ENCODE results near the gene SWAP70. TPM values are rescaled to one million over a fixed set of nuclear protein-coding genes. Genes with fewer than 3 reads are reported as not detected.

The SWAP70 gene
- total and polyA plus RNA-seq, 9 of the 15 experiments (the other 6 are each of a cell fraction or from before 2014, with no cell fraction given) = 1.7 to 4.9 (median 3.9) TPM

DNA sequence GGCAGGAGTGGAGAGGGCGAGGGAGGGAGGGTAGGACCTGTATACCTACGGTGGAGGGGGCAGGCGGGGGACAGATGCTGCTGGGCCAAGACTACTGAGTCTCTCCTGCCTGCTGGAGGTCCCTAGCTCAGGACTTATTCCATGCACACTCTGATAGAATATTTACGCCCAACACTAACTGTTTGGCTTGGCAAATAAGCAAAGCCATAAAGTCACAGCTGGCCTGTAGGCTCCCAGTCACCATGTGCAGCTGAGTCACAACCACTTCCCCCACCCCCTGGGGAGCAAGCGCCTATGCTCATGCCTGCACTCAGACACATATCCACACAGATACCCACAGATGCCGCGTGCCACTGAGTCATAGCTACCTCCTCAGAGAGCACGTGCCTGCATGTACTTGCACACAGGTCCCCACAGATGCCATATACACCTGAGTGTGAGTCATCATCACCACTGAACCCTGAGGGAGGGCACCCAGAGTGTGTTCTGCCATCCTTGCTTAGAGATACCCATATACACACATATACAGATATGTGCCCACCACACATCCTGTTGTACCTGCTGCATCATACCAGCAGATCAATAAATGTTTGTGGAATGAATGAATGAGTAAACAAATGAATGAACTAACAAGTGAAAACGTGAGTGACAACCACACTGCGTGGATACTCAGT, 95.8 kb downstream of the SWAP70 start:
- H3K27me3 ChIP-seq (ENCODE audit: control insufficient read depth in 2 of 2, insufficient read depth in 2 of 2, low read length in 2 of 2) = no peaks in the 10 kb centered on the region; a peak in 1 of 5 replicates
- no peaks in the 10 kb centered on the region for H3K9me3 ChIP-seq (replicated peaks; ENCODE audit: control insufficient read depth, insufficient read depth, low read depth, low read length)
- peak; percentile 89 for FAIRE-seq
- BruUV-seq (replicated peaks) = no TSS peak
- DNase-seq (ENCODE audit: extremely low read depth in 1 of 4, low spot score in 3 of 4) = peak; percentile 42 to 71 (median 57)
- H3K79me2 ChIP-seq (ENCODE audit: control insufficient read depth, insufficient read depth, low read length) = no peaks in the 10 kb centered on the region
- no peak overlapping the region for H3K4me3 ChIP-seq
- POLR2A ChIA-PET = interaction anchor here (0.8 to 1.2 kb wide), 3 partner anchors 307 to 551 kb away, joined by 3 to 4 read pairs (median 3); no protein-coding TSS in a partner anchor
- peak overlapping the region; percentile 97 for H3K4me2 ChIP-seq (ENCODE audit: insufficient read depth, low read length)
- H2AFZ ChIP-seq (ENCODE audit: low read depth, low read length) = peak overlapping the region; percentile 99; the same call in 1 of the 2 replicates
- H3K9me1 ChIP-seq (ENCODE audit: control insufficient read depth, insufficient read depth, low read length) = peaks cover 7% of the 10 kb centered on the region
- 0 out of 3 replicates have a peak, but pooled peaks have one; percentile 7 for ATAC-seq
- H3K27ac ChIP-seq (ENCODE audit: extremely low read depth, low read depth, low read length) = no peak overlapping the region; the same call in 2 of the 3 replicates
- H3K36me3 ChIP-seq (ENCODE audit: control insufficient read depth, insufficient read depth, low read length) = no peaks in the 10 kb centered on the region
- in situ Hi-C loops (cut with MboI) (loop anchor here (5.0 to 10.0 kb wide), 2 partner anchors 208 to 555 kb away; no protein-coding TSS in a partner anchor), intact Hi-C loops (cut with micrococcal nuclease) (loop anchor here (1.0 to 10.0 kb wide), 6 partner anchors 214 to 608 kb away; partner anchors contain the start of gene ADM)
- CTCF ChIA-PET (ENCODE audit: low intra/inter-chr PET ratio) = interaction anchor here (2.8 kb wide), 1 partner anchor 563 kb away, joined by 25 read pairs; no protein-coding TSS in a partner anchor
- no peaks in the 10 kb centered on the region; the same call in 1 of the 2 replicates for H4K20me1 ChIP-seq (replicated peaks; ENCODE audit: control insufficient read depth, insufficient read depth, low read length)
- H3K4me1 ChIP-seq (replicated peaks in 1 of 2; ENCODE audit: control insufficient read depth in 2 of 2, insufficient read depth in 2 of 2, low read length in 2 of 2) = peaks cover 22 to 23% of the 10 kb centered on the region in 2 experiments
- peak overlapping the region; percentile 87 to 97; a peak in 2 of 4 replicates for H3K9ac ChIP-seq (ENCODE audit: insufficient read depth in 1 of 2, low read depth in 2 of 2, low read length in 2 of 2)
- 46% methylated on average over 10 of the region's 10 CpGs for WGBS (ENCODE audit: insufficient coverage, low coverage, missing lambda C conversion rate)
- TF ChIP-seq GTF2F1 (IDR thresholded peaks at IDR 0.05; ENCODE audit: low read depth, low read length) (no peak), RAD21 (CRISPR knock-in tag; conservative IDR thresholded peaks at IDR 0.05 in 1 of 2, IDR thresholded peaks at IDR 0.05 in 1 of 2) (0 out of 4 replicates have a peak, but pooled peaks of 1 of the 2 experiments have one; percentile 5), ZNF695 (CRISPR knock-in tag; IDR thresholded peaks at IDR 0.05) (no peak), HMG20A (CRISPR knock-in tag; conservative IDR thresholded peaks at IDR 0.05) (no peak), MAFK (IDR thresholded peaks at IDR 0.05; ENCODE audit: low read length) (no peak), ZBTB17 (CRISPR knock-in tag; IDR thresholded peaks at IDR 0.05) (no peak), TAF9B (IDR thresholded peaks at IDR 0.05; ENCODE audit: partially characterized antibody) (peak; percentile 44), ARID1B (IDR thresholded peaks at IDR 0.05) (peak; percentile 44), ZNF24 (IDR thresholded peaks at IDR 0.05) (peak; percentile 34; the same call in 1 of the 2 replicates), JUNB (CRISPR knock-in tag; conservative IDR thresholded peaks at IDR 0.05) (peak; percentile 64; the same call in 1 of the 2 replicates)
- TF ChIP-seq, protein P1, sequence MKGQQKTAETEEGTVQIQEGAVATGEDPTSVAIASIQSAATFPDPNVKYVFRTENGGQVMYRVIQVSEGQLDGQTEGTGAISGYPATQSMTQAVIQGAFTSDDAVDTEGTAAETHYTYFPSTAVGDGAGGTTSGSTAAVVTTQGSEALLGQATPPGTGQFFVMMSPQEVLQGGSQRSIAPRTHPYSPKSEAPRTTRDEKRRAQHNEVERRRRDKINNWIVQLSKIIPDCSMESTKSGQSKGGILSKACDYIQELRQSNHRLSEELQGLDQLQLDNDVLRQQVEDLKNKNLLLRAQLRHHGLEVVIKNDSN (CRISPR knock-in tag; IDR thresholded peaks at IDR 0.05) = peak; percentile 40
- TF ChIP-seq, protein P2, sequence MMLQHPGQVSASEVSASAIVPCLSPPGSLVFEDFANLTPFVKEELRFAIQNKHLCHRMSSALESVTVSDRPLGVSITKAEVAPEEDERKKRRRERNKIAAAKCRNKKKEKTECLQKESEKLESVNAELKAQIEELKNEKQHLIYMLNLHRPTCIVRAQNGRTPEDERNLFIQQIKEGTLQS (IDR thresholded peaks at IDR 0.05) = peak; percentile 87
- TF ChIP-seq, protein P2 (CRISPR knock-in tag; conservative IDR thresholded peaks at IDR 0.05) = no peak
- TF ChIP-seq, protein P3, sequence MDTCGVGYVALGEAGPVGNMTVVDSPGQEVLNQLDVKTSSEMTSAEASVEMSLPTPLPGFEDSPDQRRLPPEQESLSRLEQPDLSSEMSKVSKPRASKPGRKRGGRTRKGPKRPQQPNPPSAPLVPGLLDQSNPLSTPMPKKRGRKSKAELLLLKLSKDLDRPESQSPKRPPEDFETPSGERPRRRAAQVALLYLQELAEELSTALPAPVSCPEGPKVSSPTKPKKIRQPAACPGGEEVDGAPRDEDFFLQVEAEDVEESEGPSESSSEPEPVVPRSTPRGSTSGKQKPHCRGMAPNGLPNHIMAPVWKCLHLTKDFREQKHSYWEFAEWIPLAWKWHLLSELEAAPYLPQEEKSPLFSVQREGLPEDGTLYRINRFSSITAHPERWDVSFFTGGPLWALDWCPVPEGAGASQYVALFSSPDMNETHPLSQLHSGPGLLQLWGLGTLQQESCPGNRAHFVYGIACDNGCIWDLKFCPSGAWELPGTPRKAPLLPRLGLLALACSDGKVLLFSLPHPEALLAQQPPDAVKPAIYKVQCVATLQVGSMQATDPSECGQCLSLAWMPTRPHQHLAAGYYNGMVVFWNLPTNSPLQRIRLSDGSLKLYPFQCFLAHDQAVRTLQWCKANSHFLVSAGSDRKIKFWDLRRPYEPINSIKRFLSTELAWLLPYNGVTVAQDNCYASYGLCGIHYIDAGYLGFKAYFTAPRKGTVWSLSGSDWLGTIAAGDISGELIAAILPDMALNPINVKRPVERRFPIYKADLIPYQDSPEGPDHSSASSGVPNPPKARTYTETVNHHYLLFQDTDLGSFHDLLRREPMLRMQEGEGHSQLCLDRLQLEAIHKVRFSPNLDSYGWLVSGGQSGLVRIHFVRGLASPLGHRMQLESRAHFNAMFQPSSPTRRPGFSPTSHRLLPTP (IDR thresholded peaks at IDR 0.05; ENCODE audit: borderline replicate concordance, extremely low read depth, insufficient read length) = no peak
- TF ChIP-seq, protein P4, sequence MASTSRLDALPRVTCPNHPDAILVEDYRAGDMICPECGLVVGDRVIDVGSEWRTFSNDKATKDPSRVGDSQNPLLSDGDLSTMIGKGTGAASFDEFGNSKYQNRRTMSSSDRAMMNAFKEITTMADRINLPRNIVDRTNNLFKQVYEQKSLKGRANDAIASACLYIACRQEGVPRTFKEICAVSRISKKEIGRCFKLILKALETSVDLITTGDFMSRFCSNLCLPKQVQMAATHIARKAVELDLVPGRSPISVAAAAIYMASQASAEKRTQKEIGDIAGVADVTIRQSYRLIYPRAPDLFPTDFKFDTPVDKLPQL (IDR thresholded peaks at IDR 0.05; ENCODE audit: extremely low read depth, insufficient read length) = no peak

All from K562 (cell line).